Dedifferentiated amniotic fluid mesenchymal stem cell (primary cell): ENCODE data around the gene PATE4.

ENCODE experiments used
- DNase-seq: peaks from one replicate; pipeline ENCODE4 v3.0.0-alpha.2; 2016; ENCODE audit errors: extremely low spot score

The PATE4 gene

DNA sequence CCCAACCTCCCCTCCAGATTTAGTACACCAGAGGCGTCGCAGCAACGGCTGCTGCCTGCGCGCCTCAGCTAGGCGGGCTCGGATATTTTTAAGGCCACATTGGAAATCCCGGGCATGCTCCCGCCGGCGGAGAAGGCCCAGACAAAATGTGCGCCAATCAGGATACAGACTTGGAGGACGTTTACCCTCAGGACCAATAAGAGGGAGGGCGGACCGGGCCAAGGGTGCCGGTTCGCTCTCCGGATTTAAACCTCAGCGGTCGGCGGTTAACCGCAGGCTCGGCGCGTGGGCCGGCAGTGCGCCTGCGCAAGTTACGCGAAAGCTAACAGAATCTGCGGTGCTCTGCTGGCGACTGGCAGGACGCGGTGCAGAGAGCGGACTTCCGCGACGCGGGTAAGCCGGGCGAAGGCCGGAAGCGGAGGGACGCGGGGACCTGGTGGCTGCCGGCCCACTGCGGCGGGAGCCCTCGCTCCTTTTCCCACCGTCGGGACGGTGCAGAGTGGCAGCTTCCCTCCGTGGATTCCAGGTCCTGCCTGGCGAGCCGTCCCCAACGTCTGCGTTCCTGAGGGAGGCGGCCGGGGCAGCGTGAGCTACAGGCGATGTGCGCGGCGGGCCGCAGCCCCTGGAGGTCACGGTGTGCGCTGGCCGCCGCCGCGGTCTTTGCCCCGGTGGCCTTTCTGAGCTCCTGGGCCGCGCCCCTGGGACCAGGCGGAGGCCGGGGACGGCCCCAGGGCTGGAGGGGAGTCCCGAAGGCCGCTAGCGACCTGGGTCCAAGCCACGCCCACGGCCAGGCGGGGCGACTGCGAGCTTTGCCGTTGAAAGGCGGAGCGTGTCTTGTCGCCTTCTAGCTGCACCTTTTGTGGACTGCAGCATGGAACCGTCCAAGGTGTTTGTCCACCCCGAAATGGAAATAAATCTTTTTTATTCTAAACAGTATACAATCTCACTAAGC is 54.5 kb downstream of the PATE4 start, which contains the start of gene HYLS1:
Gene HYLS1, plus strand, starts transcription at position 296 of the 952 bp plus-strand sequence. CDS start 11,701 bp downstream, outside the sequence.
- DNase-seq = peak; percentile 91
